Tibial artery (tissue), 4 donors: Measurements from ENCODE around the gene RAD51B.

Experiments used
- DNase-seq, 2 donors: peaks; one replicate each; pipeline ENCODE4 v3.0.0-alpha.2; 2019
- H3K27ac ChIP-seq, 2 donors: fragments of 200-600 bp; sonication (generic) in 1 of 2; 1 replicate in 1 of 2; 2 replicates in 1 of 2; pipeline ENCODE4 v1.5.1; 2018 to 2019; ENCODE audit warnings: mild to moderate bottlenecking in 1 of 2
- H3K27me3 ChIP-seq, 2 donors: fragments of 200-600 bp; sonication (generic) in 1 of 2; one replicate each; pipeline versions ENCODE4 v1.5.1 to v1.6.0; 2016 to 2019
- H3K36me3 ChIP-seq, 3 donors: fragments of 200-600 bp; sonication (generic) in 2 of 3; one replicate each; pipeline ENCODE4 v1.5.1; 2016 to 2019; ENCODE audit warnings: mild to moderate bottlenecking in 2 of 3
- H3K4me1 ChIP-seq, 4 donors: fragments of 200-600 bp; sonication (generic) in 2 of 4; 1 replicate in 3 of 4; 2 replicates in 1 of 4; pipeline ENCODE4 v1.5.1; 2016 to 2019
- H3K4me3 ChIP-seq, 2 donors: fragments of 200-600 bp; sonication (generic) in 1 of 2; 1 replicate in 1 of 2; 2 replicates in 1 of 2; pipeline ENCODE4 v1.5.1; 2018 to 2019; ENCODE audit warnings: mild to moderate bottlenecking in 2 of 2
- H3K9me3 ChIP-seq, 3 donors: fragments of 200-600 bp; sonication (generic) in 1 of 3; one replicate each; pipeline ENCODE4 v1.5.1; 2016 to 2019
- CTCF ChIP-seq, 2 experiments: fragments of 200-600 bp in 1 of 2; fragments of 450-650 bp in 1 of 2; IDR thresholded peaks; one replicate each; pipeline ENCODE4 v1.5.1; 2017 to 2019; ENCODE audit warnings: antibody characterized with exemption in 2 of 2, mild to moderate bottlenecking in 1 of 2, moderate library complexity in 1 of 2
- intact Hi-C: fragments of 100-400 bp; cut with DNase I; formaldehyde crosslinking; loops from one replicate; pipeline ENCODE4 v1.15.0; 2023; ENCODE audit warnings: low total_unique reads

The RAD51B gene

GRCh38 chr14:68328509-68328908, 508.9 kb downstream of the RAD51B start:
- no peaks in the 10 kb centered on the region for H3K4me1 ChIP-seq
- intact Hi-C loops = no loop called here
- no peaks in the 10 kb centered on the region for H3K9me3 ChIP-seq
- no peaks in the 10 kb centered on the region for H3K36me3 ChIP-seq
- no peak overlapping the region for H3K27ac ChIP-seq
- DNase-seq = no peak
- H3K27me3 ChIP-seq = no peaks in the 10 kb centered on the region
- H3K4me3 ChIP-seq = no peak overlapping the region
- TF ChIP-seq CTCF (IDR thresholded peaks at IDR 0.05) = no peak

GRCh38 chr14:68331426-68331825, 511.8 kb downstream of the RAD51B start:
- Histone ChIP-seq H3K27ac (no peak overlapping the region), H3K27me3 (no peaks in the 10 kb centered on the region), H3K4me3 (no peak overlapping the region), H3K36me3 (no peaks in the 10 kb centered on the region), H3K9me3 (no peaks in the 10 kb centered on the region), H3K4me1 (no peaks in the 10 kb centered on the region)
- intact Hi-C loops = no loop called here
- no peak for DNase-seq
- no peak for TF ChIP-seq CTCF (IDR thresholded peaks at IDR 0.05)

- H3K9me3 ChIP-seq = no peaks in the 10 kb centered on the region
- no peak for TF ChIP-seq CTCF (IDR thresholded peaks at IDR 0.05)
- intact Hi-C loops = no loop called here
- no peak overlapping the region for H3K4me3 ChIP-seq
- no peaks in the 10 kb centered on the region for H3K27me3 ChIP-seq
- no peaks in the 10 kb centered on the region for H3K36me3 ChIP-seq
- H3K27ac ChIP-seq = no peak overlapping the region
- DNase-seq = no peak
- peaks cover 0 to 2% (median 0%) of the 10 kb centered on the region in 4 donors for H3K4me1 ChIP-seq
These were observed 512.4 kb downstream of the RAD51B start for GRCh38 chr14:68331991-68332390.

DNA sequence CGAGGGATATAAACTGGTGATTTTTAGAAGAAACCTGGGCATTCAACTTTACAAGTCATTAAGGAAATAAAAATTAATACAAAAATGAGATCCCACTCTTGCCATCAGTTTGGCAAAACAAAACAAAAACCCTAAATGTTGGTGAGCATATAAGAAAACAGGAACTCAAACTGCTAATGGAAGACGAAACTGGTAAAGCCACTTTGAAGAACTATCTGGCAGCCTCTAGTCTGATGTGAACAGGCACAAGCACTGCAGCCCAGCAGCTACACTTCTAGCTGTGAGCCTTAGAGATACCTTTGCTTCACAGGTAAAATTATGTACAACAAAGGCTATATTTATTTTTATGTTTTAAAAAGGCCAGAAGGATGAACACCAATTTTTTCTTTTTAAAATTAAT, 513.7 kb downstream of the RAD51B start:
- Histone ChIP-seq H3K27ac (no peak overlapping the region), H3K36me3 (no peaks in the 10 kb centered on the region), H3K27me3 (no peaks in the 10 kb centered on the region), H3K9me3 (no peaks in the 10 kb centered on the region), H3K4me3 (no peak overlapping the region), H3K4me1 (peaks cover 0 to 10% (median 4%) of the 10 kb centered on the region in 4 donors)
- DNase-seq = no peak
- no peak for TF ChIP-seq CTCF (IDR thresholded peaks at IDR 0.05)
- intact Hi-C loops = no loop called here

- Histone ChIP-seq H3K4me3 (no peak overlapping the region), H3K36me3 (no peaks in the 10 kb centered on the region), H3K9me3 (no peaks in the 10 kb centered on the region), H3K27me3 (no peaks in the 10 kb centered on the region), H3K4me1 (peaks cover 0 to 10% (median 4%) of the 10 kb centered on the region in 4 donors), H3K27ac (no peak overlapping the region)
- no peak for DNase-seq
- TF ChIP-seq CTCF (IDR thresholded peaks at IDR 0.05) = no peak
- intact Hi-C loops = no loop called here
These were observed 515.7 kb downstream of the RAD51B start for GRCh38 chr14:68335312-68335711.

DNA sequence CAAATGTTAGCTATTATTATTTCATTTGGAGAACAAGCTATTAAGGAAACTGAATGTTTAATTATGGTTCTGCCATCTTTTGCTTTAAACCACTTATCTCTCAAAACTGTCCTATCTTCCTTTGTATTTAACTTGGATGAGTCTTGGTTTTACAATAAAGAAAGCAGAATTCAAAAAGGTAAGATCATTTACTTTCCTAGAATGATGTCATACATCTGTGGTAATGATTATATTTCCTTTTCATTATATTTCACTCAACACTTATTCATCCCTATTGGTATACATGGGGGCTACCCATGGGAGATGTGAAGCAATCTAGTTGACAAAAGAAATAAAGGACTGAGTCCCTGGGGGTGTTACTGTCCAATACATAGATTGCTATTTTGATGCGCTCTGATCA, 516.6 kb downstream of the RAD51B start:
- Histone ChIP-seq H3K36me3 (no peaks in the 10 kb centered on the region), H3K27me3 (no peaks in the 10 kb centered on the region), H3K27ac (no peak overlapping the region), H3K4me3 (no peak overlapping the region), H3K9me3 (no peaks in the 10 kb centered on the region), H3K4me1 (peaks cover 0 to 10% (median 4%) of the 10 kb centered on the region in 4 donors)
- no peak for TF ChIP-seq CTCF (IDR thresholded peaks at IDR 0.05)
- no peak for DNase-seq
- intact Hi-C loops = no loop called here
